Loucy (cell line): ENCODE results near the gene CPA4.

Experiments used
- EZH2phosphoT487 ChIP-seq: fragments of 200-600 bp; IDR thresholded peaks from 2 replicates; pipeline ENCODE4 v1.6.1; 2018; ENCODE audit warnings: antibody characterized with exemption, mild to moderate bottlenecking, moderate library complexity, borderline replicate concordance
- TF ChIP-seq, protein P1 (sequence below): fragments of 200-600 bp; sonication (generic); conservative IDR thresholded peaks from 2 replicates; pipeline ENCODE4 v1.5.1; 2014; ENCODE audit warnings: mild to moderate bottlenecking, antibody characterized with exemption, low read length

DNA sequence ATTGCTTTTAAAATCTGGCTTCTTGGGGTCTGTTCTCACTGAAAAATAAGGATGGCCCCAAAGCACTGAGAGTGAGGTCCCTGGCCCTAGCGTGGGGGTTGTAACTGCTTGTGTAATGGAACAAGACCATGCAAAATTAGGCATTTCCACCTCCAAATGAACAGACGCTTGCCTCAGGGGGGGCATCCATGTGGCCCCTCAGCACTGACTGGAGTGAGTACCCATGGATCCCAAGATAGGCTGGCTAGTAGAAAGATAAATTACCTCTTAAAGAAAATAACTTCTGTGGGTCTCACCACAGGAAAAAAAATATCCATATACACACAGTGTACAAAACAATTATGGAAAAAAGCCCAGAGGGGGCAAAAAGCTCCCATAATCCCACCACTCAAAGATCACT, 72.1 kb downstream of the CPA4 start:
- TF ChIP-seq, protein P1, sequence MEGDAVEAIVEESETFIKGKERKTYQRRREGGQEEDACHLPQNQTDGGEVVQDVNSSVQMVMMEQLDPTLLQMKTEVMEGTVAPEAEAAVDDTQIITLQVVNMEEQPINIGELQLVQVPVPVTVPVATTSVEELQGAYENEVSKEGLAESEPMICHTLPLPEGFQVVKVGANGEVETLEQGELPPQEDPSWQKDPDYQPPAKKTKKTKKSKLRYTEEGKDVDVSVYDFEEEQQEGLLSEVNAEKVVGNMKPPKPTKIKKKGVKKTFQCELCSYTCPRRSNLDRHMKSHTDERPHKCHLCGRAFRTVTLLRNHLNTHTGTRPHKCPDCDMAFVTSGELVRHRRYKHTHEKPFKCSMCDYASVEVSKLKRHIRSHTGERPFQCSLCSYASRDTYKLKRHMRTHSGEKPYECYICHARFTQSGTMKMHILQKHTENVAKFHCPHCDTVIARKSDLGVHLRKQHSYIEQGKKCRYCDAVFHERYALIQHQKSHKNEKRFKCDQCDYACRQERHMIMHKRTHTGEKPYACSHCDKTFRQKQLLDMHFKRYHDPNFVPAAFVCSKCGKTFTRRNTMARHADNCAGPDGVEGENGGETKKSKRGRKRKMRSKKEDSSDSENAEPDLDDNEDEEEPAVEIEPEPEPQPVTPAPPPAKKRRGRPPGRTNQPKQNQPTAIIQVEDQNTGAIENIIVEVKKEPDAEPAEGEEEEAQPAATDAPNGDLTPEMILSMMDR: no peak
- no peak for TF ChIP-seq EZH2phosphoT487
